NCI-H748 treated with DMSO at 0.1 percent for 48 hours (cell line): ENCODE data around the gene SCML2.
A peak's percentile ranks its signal among the peaks of the same experiment; 100 is the strongest.
"Not testable (repeated sequence)": the region's sequence is repeated elsewhere in the genome, so short reads cannot be mapped to it uniquely, and the experiment has no call there.

Experiments
- DNase-seq: peaks from one replicate; lab custom pipeline; 2025; lab: John Stamatoyannopoulos, UW

The SCML2 gene

DNA sequence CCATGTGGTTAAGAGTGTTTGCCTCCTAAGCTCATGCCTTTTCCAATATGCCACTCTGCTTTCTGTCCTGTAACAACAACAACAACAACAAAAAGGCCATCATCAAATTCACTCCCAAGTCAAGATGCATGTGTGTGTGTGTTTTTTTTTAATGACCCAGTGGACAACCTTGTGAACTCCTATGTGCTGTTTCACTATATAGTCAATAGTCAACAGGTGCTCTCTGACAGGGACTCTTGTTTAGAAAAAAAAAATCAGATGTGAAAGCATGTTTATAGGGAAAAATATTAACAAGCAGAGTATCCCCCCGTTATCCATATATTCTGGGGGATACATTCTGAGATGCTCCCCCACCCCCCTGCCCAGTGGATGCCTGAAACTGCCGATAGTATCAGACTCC is 83.2 kb downstream of the SCML2 start:
- no peak for DNase-seq

DNA sequence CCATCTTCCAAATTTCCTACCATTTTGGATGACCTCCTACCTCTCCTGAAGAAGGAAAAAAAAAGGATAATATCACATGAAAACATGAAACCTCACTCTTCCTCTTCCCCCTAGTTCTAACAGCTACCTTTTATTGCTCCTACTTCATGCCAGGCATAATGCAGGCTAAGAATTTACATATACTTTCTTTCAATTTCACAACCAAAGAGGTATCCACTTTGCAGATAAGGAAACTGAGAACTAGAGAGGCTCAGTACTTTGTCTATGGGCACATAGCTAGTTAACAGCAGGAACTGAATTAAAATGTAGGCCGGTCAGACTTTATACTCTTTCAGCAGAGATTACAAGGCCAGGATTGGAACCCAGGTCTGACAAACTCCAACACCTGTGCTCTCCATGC is 99.4 kb downstream of the SCML2 start:
- no peak for DNase-seq

DNA sequence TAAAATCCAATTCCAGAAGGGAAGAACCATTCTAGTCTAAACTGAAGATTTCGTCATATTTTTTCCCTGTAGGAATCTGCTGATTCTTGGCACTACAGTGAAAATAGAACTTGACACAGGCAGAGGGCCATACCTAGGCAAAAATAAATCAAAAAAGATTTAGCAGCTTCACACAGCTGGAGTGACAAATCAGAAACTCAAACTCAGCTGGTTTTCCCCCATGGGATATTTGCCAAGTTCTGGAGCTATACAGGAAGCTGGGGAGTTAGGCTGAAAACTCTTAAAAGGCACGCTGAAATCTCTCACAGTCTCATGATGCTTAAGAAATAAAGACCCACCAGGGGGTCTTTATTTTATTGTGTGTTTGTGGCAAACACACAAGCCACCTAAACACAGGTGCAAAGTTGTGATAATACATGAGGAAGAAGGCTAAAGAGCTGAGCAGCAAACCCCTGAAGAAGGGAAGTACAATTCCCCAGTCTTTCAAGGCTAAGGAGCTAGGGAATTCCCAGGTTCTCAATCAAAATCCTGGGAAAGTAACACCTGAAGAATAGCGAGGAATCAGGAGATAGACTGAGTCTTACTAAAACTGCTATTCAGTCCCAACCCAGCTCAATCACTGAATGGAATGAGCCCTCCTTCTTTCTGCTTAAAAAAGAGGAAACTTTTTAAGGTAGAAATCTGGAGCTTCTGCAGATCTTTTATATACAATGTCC is 101.7 kb downstream of the SCML2 start:
- DNase-seq, result no peak

DNA sequence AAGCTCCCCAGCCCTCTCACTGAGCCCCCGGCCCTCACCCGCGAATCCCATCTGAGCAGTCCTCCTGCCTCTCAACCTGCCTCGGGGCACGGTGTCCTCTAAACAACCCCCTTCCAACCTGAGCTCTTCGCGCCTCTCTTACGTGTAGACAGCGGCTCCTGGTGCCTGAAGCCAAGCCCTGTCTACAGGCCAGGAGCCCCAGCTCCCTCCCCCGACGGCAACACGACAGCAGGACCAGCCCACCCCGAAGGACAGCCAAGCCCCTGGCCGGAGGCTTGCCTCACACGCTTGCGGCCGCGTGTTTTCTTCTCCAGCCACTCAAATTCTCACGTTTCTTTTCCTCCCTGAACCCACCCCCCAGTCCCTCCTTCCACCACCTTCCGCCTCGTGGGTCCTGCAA is 124.8 kb downstream of the SCML2 start:
- not testable (repeated sequence) for DNase-seq

DNA sequence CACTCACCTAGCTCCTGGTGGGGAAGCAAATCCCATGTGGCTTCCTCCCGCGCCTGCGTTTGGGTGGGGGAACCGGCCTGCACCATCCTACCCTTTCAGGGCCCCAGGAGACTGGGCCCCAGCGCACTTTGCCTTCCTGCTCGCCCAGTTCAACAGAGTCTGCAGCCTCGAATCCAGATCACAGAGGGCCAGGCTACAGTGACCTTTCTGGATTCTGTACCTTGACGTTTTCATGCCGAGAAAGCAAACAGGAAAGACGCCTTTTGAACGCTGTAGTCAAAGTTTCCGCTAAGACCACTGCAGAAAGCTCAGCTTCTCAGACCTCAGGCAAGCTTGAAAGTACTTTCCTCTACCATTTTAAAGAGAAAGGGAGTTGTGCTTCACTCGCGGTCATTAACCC is 126.4 kb downstream of the SCML2 start:
- no peak for DNase-seq

DNA sequence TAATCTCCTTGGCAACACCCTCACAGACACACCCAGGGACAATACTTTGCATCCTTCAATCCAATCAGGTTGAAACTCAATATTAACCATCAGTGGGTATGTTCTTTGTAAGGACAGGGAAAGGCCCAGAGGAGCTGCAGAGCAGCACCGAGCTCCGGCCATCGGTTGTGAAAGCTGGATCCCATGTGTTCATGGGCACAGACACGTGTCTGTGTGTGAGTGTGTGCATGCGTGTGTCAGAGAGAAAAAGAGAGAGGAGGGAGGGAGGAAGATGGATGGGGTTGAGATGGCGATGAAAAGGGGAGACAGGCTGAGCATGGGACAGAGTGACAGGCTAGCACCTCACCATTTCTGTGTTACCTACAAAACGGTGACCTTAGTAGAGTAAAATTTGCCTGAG is 127.0 kb downstream of the SCML2 start:
- DNase-seq, result no peak

DNA sequence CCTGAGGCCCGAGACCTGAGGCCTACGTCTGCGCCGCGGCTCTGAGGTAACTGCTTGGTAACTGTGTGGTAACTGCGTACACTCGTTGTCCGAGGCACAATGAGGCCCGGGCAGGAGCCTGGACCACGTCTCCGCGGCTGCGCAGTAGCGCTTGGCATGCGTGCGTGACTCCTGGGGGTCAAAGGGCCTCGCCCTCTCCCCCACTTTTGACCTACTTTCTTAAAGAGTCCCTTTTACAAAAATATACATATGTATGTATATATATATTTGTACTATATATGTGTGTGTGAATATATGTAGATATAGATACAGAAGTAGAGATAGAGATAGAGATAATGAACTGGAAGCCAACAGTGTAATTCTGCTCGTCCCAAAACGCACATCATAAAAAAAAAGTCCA is 133.7 kb downstream of the SCML2 start, which contains the start of gene BEND2:
Gene BEND2 (minus strand): TSS at position 101 of the 400 bp plus-strand sequence. CDS start 136 bp downstream, outside the sequence.
- no peak for DNase-seq

DNA sequence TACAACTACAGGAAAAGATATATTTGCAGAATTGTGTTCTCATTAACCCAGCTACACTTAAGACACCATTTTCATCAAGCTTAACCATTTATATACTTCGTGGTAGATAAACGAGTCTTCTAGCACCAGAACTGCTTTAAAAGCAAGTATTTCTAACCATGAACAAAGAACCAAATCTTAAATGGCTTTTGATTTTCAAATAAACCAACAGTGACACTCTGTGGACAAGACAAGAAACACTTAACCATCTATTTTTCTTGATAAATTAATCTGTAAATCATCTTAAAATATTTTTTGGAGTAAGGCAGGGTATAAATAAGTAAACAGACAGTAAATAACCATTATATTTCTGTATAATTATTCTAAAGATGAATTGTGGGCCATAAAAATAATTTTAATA is 144.0 kb downstream of the SCML2 start:
- DNase-seq, result peak; percentile 30

DNA sequence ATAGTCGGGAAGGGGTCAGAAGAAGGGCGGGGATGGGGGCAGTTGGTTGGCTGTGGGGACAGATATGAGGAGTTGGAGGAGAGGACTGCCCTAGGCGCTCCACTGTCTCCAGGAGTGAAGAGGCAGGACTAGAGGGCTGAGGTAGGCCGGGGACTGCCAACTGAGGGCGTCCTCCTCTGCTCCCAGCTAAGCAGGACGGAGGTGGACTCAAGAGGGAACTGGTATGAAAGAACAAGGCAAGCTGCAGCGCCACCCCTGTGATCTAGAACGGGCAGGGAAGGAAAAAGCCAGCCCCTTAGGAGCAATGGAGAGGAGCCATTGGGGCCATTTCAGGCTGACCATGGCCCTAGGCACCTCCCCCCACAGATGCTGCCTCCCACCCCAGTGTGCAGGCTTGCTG is 147.8 kb downstream of the SCML2 start:
- no peak for DNase-seq

DNA sequence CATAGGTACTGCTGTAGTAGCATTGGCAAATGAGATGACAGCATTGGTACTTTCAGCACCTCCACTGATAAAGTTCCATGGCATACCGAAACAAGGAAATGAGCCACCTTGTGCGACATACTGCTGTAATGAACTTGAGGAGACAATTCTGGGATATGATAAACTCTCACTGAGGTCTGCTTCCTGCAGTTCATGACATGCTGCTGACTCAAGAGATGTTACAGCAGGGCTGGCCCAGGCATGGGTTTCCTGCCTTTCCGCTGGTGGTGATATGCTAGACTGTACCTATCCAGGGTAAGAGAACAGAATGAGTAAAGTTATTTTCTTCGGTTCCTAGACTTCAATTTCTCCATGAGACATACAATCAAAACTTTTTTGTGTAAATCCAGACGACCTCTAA is 150.9 kb downstream of the SCML2 start:
- DNase-seq, result no peak

DNA sequence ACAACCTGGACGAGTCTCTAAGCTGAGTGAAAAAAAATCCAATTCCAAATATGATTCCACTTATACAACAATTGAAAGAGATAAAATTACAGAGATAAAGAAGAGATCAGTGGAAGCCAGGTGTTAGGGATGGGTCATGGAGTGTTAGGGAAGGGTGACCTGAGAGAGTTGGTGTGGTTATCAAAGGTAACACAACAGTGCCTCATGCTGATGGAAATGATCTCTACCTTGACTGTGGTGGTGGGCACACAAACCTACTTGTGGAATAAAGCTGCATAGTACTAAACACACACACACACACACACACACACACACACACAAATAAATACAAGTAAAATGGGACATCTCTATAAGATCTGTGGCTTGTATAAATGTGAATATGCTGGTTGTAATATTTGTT is 159.8 kb downstream of the SCML2 start:
- DNase-seq, result peak; percentile 41
